HG03457 (cell line): ENCODE measurements around the gene UBE2B.
A peak's percentile ranks its signal among the peaks of the same experiment; 100 is the strongest.
"Not testable (repeated sequence)": the region's sequence is repeated elsewhere in the genome, so short reads cannot be mapped to it uniquely, and the experiment has no call there.

Experiments used
- ATAC-seq: cut with Tn5 transposase; IDR thresholded peaks from one replicate; pipeline ENCODE4 v1.9.1; 2021; ENCODE audit warnings: moderate number of reproducible peaks; ENCODE audit not compliant: unreplicated experiment

UBE2B gene

DNA sequence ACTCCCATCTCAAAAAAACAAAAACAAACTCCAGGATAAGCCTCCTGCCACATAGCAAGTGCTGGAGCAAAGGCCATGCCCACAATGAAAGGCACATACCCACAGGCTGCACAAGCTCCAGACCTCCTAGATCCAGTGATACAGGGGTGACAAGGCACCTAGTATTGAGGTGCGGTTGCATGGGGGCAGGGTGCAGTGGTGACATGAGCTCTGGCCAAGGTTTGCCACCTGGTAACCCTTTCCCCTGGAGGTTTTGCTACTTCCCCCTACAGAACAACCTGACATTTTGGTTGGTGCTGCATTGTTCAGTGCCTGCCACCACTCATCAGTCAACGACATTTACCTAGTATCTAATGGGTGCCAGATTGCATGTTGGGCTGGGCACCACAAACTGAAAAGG lies 25.8 kb downstream of the UBE2B start:
- no peak for ATAC-seq

DNA sequence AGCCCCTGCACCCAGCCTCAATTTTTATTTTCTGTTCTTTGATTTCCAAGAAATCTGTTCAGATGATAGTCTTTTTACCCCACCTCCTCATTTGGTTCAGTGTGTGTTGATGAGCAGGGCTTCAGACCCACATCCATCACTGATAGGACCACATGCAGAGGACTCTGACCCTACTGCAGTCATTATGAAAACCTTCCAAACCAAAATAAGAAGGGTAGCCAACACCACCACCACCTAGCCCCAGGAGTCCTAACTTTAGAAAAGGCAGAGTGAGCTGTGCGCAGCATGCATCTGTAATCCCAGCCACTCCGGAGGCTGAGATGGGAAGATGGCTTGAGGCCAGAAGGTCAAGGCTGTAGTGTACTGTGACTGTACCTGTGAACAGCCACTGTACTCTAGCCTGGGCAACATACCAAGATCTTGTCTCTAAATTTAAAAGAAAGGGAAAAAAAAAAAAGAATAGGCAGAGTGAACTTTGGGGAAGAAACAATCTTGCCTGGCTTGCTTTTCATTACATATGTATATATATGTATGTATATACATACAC lies 27.3 kb downstream of the UBE2B start:
- ATAC-seq, result no peak

DNA sequence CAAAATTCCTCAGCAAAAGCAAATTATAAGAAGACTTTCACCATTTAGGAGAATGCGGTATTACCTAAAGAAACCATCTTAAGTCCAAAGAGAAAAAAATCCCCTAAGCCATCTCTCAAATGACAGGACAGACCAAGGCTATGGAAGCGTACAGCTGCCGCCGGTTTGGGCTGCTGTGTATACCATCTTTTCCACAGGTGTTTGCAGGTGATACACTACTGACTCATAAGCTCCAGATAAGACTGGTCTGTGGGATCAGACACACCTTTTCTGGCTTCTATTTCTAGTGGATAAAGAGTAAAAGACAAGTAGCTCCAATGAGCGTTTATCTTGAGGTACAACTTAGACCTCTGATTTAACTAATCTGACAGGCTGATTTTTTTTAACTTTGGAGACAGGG lies 32.6 kb downstream of the UBE2B start:
- ATAC-seq, result no peak

DNA sequence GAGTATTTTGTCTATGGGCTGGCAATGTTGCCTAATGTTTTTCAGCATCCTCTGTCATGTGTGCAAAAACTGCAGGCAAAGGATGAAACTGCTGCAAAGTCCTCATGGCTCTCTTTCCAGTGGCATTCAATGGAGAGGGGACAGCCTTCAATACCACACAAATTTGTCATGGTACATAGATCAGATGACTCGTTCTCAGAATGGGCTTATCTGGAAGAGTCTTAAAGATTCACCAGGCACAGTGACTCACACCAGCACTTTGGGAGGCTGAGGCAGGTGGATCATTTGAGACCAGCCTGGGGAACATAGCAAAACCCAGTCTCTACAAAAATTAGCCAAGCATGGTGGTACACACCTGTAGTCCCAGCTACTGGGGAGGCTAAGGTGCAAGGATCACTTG lies 35.0 kb downstream of the UBE2B start:
- no peak for ATAC-seq

DNA sequence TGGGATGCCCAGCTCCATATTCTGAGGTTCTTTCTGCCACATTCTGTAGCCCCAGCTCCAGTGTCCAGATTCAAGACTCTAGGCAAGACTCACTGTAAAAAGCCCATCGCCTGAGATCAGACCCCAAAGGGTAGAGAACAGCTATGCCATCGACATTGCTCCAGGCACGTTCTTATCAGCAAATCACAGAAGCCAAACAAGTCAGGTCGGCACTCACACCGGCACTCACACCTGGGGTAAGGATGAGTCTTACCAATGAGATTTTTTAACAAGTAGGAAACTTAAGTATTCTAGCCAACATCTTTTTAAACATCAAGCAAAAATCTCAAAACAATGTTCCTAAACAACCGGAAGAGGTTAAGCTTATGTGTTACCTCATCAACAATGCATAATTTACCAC lies 38.0 kb downstream of the UBE2B start:
- no peak for ATAC-seq

DNA sequence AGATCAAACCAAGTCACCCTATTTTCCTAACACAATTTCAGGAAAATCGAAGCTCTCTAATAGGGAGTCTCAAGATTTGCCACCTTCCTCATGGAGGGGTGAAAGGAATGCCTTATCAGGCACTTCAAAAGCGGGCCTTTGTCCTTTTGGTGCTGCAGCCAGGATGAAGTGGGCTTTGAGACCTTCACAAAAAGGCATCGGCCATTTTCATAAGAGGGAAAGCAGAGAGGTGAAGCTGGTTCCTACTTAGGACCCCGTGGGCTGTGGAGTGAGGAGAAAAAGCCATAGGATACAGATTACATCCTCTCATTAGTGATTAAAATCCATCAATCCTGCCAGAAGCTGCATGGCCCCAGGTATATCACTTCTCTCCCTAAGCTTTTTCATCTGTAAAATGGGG lies 39.5 kb downstream of the UBE2B start:
- ATAC-seq, result no peak

DNA sequence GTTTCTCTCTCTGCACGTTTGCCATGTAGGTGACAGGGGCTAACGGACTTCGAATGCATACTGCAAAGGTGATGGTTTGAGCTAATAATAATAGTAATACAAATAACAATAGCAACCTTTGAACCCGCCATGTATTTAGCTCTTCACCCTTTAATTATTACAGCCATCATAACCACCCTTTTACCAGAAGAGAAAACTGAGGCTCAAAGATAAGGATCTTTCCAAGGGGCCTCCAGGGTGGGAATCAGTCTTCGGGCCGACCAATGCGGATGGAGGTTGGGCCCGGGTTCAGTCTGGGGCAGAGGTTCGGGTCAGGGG lies 39.8 kb downstream of the UBE2B start:
- no peak for ATAC-seq

DNA sequence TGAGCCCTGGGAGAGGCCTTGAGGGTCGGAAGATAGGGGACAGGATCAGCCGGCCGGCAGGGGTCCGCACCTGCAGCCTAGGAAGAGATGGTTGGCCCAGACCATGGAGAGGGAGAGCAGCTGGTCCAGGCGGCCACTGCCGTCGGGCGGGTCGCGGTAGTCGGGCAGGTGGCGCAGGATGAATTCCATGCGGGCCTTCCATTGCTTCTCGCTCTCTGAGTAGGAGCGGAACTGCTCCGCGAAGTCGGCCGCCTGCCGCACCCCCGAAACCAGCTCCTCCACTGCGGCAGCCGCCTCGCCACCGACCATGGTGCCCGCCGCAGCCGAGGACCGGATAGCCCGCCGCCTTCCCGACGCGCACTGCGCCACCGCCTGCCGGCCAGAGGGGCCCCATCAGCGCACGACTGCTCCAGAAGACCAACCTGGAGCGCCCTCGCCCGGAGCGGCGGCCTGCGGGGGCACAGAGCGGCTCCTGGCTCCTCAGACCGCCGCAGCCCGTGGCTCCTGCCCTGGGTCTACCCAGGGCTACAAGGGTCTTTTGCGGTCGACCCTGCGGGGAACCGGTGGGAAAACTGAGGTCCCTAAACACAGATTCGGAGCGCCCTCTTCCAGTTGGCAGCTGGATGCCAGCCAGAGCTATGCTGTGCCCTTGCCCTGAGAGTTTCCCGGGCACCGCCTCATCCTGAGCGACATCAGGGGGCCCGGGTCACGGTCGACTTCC lies 40.3 kb downstream of the UBE2B start, which contains the start of gene CDKN2AIPNL:
Gene CDKN2AIPNL, minus strand, starts transcription at position 336 of the 721 bp plus-strand sequence. Its CDS starts 27 bp downstream, at position 309.
- ATAC-seq, result peak; percentile 96

DNA sequence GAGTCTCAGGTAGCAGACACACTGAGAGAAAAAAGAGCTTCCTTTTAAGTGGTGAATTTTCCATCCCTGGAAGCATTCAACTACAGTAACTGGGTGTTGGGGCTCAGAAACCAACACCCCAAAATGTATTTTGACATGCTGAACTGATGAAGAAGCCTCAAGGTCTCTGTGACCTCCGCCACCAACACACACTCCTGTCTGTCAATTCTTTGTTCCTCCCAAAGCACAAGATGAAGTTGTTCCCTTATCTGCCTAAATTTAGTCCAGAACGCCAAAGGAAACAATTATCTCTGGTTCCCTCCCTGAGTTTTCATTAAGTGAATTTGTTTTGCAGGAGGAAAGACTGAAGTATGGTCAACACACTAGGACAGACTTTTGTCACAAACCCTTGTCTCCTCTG lies 41.7 kb downstream of the UBE2B start:
- no peak for ATAC-seq

DNA sequence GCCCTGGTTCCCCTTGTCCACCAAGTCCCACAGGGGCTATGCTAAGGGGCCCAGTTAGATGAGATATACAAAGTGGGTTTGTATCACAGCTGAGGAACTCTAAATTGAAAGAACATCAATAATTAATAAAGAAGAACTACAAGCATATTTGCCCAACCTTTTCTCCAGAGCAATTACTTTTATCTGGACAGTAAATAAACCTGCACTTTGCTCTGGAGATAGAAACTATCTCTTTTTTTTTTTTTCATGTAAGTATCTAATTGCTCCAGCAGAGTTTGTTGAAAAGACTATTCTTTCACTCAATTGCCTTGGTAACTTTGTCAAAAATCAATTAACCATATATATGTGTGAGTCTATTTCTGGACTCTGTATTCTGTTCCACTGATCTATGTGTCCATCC lies 46.3 kb downstream of the UBE2B start:
- ATAC-seq, result no peak

DNA sequence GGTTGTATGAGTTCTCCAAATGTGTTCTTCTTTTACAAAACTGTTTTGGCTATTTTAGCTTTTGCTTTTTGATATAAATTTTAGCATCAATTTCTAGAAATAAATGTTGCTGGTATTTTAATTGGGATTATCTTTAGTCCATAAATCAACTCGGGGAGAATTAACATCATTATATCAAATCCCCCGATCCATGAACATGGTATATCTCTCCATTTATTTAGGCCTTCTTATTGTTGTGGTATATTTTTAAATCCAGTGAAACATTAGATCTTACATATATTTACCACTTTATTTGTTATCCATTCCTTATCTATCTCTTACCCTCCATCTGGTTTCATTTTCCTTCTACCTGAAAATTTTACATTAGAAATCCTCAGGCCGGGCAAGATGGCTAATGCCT lies 47.6 kb downstream of the UBE2B start:
- no peak for ATAC-seq

DNA sequence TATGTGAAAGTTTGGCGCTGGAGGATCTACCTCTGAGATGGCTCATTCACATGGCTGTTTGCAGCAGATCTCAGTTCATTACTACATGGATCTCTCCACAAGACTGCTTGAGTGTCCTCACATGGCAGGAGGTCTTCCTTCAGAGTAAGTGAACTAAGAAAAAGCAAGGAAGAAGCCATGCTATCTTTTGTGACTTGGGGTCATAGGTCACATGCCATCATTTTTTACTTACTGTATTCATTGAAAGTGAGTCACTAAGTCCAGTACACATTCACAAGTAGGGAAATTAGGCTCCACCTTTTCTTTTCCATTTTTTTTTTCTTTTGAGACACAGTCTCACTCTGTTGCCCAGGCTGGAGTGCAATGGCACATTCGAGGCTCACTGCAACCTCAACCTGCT lies 49.0 kb downstream of the UBE2B start:
- ATAC-seq, result no peak

DNA sequence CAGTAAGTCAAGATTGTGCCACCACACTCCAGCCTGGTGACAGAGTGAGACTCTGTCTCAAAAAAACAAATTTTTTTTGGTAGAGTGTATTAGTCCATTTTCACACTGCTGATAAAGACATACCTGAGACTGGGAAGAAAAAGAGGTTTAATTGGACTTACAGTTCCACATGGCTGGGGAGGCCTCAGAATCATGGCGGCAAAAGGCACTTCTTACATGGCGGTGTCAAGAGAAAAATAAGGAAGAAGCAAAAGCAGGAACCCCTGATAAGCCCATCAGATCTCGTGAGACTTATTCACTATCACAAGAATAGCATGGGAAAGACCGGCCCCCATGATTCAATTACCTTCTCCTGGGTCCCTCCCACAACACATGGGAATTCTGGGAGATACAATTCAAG lies 49.7 kb downstream of the UBE2B start:
- ATAC-seq, result not testable (repeated sequence)

DNA sequence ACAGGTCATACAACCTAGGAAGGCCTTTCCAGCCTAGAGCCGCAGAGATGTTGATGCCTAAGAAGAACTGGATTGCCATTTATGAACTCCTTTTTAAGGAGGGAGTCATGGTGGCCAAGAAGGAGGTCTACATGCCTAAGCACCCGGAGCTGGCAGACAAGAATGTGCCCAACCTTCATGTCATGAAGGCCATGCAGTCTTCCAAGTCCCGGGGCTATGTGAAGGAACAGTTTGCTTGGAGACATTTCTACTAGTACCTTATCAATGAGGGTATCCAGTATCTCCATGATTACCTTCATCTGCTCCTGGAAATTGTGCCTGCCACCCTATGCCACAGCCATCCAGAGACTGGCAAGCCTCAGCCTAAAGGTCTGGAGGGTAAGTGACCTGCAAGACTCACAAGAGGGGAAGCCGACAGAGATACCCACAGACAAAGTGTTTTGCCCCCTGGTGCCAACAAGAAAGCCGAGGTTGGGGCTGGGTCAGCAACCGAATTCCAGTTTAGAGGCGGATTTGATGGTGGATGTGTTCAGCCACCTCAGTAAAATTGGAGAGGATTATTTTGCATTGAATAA lies 51.5 kb downstream of the UBE2B start:
- ATAC-seq, result no peak

DNA sequence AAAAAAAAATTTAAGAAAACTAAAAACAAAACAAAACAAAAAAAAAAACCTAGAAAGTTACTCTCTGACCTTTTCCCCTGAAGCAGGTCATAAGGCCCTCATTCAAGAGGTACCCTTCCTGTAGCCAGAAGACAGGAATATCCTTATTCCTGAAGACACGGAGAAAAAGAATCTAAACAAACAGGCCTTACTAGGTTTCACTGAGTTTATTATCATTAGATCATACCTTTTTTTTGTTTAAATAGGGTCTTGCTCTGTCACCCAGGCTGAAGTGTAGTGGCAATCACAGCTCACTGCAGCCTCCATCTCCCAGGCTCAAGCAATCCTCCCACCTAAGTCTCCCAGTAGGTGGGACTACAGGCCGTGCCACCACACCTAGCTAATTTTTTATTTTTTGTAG lies 52.0 kb downstream of the UBE2B start:
- no peak for ATAC-seq

DNA sequence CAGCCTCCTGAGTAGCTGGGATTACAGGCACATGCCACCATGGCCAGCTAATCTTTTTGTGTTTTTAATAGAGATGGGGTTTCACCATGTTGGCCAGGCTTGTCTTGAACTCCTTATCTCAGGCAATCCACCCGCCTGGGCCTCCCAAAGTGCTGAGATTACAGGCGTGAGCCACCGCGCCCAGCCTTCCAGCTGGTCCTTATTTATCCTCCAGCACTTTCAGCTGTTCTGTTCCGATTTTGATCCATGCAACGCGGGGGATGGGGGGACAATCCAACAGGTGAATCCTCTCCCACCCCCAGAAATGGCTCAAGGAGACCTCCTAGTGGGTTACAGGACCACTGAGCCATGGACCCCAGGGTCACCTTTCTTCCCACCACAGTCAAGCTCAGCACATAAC lies 55.0 kb downstream of the UBE2B start:
- no peak for ATAC-seq

DNA sequence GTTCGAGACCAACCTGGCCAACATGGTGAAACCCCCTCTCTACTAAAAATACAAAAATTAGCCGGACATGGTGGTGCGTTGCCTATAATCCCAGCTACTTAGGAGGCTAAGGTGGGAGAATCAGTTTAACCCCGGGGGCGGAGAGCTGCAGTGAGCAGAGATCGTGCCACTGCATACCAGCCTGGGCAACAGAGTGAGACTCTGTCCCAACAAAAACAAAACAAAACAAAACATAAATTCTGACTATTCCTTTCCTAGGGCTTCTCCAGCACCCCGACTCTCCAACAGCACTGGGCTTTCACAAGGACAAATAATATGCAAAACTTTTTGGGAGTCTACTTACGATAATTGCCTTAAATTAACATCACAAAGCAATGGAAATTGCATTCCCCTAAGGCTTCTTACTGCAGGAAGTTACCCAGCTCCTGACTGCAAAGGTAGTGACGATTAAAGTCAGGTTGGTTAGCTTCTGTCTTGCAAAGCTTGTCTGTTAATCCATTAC lies 56.2 kb downstream of the UBE2B start:
- ATAC-seq, result no peak

DNA sequence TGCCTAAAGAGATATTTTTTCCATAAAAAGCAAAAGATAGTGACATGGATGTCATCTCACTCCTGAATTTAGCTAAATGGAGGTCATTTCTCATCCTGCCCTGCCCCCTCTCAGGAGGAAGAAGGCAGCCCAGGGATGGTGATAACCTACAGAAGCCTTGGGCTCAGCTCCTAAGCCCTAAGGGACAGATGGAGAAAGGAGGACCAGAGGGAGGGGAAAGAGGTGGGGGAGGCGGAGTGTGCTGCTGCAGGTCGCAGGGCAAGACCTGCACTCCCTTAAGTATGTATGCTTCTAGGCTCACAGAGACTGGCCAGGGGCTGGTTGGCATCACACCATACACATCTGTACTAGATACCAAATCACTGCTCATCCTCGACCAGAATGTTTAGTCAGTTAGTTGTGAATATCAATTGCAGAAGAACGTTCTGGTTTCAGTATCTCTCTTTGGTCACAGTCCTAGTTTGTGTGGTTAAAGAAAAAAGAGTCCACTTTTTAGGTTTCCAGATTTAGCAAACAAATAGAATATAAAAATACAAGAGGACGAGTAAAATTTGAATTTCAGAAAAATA lies 58.7 kb downstream of the UBE2B start:
- no peak for ATAC-seq

DNA sequence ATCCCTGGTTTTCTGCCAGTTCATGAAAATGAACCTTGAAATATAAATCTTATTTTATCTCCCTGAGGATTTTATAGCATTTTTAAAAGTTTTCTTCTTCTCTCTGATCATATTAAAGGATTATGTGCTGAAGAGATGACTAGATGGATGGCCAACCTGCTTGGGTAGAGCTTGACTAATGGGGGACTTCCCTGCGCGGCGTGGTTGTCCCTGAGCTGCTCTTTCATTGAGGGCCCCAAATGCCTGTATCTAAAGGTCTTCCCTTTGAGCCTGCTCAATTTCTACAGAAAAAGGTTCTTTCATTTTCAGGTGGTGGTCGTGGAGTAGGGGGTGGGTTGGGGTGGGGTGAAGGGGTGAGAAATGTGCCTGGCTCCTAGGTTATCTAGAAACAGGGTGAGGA lies 60.8 kb downstream of the UBE2B start:
- ATAC-seq, result no peak

DNA sequence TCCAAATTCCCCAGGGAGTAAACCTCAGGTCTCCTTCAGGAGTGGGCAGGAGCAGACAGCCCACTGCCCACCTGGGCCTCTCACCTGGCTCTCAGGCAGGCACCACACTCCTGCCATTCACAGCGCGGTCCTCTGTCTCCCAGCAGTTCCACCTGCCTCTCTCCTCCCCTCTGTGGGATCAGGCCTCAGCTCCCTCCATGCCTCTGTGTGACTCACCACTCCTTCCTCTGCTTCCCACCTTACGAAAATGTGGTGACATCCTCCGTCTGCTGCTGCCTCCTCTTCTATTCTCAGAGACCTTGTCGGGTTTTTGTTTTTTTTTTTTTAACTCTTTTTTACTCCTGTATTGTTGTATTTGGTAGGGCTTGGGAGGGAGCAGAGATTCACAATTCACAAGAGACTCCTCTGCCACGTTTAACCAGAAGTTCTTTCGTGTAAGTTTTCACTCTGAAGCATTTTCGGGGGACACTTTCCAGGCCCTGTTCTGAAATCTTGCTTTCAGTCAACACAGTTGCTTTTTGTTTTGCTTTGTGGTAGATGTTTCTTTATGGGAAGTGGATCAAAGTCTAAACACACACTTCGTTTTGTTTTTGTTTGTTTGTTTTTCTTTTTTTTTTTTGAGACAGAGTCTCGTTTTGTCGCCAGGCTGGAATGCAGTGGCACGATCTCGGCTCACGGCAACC lies 61.4 kb downstream of the UBE2B start:
- ATAC-seq, result no peak

DNA sequence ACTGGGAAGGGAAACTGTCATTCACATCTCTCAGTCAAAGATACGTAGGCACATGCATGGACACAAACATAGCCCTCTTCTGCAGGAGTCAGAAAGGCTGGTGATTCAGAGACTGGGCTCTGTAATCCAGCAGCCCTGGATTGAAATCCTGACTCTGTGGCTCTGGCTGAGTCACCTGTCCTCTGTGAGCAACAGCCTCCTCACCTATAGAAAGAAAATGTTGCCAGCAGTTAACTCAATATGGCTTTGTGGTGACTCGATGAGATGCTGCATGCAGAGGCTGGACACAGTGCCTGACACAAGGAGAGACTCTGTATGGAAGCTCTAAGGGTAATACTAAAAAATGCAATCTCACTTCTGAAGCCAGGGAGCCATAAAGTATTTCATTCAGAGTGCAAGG lies 64.2 kb downstream of the UBE2B start:
- ATAC-seq, result no peak
